ENCODE data around the gene MYMK.

MYMK gene

DNA sequence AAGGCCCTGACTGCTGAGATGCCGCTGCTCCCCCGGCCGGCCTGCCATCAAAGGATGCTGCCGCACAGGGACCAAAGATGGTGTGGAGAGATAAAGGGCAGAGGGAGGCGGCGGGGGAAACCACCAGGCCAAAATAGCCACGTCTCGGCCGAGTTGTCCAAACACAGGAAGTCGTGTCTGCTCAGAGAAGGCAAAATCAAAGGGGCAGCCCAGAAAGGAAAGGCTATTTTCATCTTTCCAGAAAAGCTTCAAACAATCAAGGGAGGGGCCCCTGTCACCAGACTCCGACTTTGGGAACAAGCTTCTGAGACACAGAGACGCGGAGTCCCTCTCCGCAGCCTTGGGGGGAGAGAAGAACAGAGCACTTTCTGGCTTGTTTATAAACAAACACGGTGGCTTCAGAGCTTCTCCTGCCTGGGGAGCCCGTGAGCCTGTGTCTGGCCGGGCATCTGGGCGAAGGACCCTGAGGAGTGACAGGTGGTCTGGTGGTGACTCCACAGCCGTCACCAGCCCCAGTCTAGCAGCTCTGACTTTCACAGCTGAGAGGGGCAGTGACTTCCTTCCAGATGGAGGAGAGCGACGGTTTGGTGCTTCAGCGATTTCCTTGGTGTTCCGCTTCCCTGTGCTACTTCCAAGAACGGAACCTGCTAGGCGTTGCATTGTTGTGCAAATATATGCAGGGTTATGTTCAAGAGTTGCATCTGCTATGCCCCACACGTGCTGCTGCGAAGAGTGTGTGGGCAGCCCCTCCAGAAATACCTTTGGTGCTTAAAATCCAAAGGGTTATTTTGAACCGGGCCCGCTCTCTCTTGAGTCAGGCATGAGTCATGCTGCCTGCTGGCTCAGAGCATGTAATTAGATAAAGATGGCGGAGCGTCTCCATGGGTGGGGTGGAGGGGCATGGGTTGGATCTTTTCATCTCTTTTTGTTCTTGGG is 33.7 kb upstream of the MYMK start:
- DNase-seq (peak; percentile 44), ATAC-seq (peak; percentile 73)

DNA sequence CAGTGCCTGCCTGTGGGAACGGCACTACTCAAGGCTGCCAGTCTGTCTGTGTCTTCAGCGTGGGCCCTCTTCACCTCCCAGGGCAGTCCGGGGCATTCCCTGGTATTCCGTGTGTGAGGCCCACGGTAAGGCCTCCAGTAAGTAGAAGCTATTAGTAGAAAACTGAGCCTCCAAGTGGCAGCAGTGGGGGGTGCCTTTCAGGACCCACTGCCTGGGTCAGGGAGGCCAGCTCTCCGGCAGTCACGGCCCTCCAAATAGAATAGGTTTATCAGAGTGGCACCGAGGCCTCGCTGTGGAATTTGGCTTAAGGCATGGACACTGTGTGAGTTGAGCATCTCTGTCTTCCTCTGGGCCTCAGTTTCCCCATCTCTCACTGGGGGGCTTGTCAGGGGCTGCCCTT is 32.8 kb upstream of the MYMK start:
- no peak for DNase-seq
- ATAC-seq: no peak

DNA sequence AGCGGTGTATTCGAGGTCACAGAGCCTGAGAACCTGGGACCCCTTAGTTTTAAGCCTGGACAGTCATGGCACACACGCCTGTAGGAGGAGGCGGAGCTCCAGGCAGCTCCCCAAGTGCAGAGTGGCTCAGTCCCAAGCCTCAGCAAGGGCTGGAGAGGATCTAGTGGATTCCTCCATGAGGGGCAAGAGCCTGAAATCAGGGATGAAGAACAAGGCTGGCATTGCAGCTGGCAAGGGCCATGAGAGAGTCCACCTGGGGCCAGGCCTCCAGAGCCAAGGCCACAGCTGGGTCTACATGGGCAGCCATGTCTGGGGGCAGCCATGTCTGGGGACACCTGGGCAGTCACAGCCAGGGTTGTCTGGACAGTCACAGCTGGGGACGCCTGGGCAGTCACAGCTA is 31.6 kb upstream of the MYMK start:
- ATAC-seq: no peak
- no peak for DNase-seq

DNA sequence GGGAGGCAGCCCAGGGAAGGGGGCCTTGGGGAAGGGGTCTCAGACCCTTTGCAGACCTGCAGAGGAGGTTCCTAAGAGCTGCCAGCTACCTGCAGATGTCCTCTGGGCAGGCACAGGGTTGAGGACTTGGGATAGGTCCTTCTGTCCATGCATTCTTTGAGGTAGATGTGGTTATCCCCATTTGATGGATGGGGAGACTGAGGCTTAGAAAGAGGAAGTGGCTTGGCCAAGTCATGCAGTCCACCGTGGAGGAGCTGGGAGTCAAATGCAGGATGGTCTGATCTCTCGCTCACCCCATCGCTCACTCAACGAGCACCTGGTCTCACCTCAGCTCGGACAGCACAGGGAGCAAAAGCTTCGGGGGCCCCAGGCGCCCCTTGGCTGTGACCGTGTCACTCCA is 30.0 kb upstream of the MYMK start:
- no peak for ATAC-seq
- DNase-seq: no peak

DNA sequence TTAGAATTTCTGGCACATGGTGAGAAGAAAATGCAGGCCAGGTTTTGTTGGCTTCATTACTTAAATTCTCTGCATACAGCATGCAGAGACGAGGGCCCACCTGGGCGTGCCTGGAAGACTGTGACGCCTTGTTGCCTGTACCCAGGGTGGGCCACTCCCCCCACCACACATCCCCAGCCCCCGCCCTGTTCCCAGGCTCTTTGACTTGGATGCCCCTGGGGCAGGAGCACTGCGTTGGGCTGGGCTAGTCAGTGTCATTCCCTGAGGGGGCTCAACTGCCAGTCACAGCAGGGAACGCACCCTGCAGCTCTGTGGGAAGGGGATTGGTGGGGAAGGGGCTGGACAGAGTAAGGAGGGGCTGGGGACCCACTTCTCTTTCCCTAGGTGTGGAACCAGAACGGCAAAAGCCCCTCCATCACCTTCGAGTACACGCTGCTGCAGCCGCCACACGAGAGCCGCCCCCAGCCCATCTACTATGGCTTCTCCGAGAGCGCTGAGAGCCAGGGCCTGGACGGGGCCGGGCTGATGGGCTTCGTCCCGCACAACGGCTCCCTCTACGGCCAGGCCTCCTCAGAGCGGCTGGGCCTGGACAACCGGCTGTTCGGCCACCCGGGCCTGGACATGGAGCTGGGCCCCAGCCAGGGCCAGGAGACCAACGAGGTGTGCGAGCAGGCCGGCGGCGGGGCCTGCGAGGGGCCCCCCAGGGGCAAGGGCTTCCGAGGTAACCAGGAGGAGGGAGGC is 29.4 kb upstream of the MYMK start:
- no peak for DNase-seq
- no peak for ATAC-seq

DNA sequence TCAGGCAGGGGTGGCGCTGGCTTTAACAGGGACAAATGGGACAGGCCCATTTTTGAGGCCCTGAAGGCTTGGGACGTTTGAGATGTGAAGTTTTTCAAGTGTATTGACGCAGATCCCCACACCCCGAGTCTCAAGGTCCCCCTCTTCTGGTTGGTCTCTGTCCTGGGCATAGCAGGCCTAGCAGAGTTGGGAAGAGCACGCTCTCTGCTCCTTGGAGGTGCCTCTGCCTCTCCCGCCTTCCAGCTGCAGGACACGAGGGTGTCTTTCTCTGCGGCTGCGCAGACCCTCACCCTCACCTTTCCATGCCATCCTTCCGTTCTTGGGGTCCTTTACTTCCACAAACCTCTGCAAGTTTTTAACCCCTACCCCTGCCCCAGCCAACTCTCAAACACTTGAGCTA is 28.4 kb upstream of the MYMK start:
- no peak for DNase-seq

DNA sequence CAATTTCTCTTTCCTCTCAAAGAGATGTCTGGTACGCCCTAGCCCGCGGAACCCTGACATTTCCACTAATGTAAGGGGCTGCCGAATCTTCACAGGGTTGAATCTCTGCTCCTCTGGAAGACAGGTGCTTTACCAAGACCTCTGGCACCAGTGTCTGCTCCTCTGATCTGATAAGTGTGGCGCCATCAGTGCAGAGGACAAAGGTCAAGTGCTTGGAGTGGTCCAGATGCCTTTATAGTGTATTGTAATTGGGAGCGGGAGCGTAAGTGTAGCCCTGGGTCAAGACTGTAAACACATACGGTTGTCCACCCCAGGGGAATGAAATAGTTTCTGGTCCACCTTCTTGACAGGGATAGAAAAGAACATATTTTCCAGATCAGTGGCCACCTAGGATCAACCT is 27.5 kb upstream of the MYMK start:
- ATAC-seq (no peak), DNase-seq (no peak)

More for the DNA sequence above, 28.4 kb upstream of the MYMK start:
- ATAC-seq: no peak

DNA sequence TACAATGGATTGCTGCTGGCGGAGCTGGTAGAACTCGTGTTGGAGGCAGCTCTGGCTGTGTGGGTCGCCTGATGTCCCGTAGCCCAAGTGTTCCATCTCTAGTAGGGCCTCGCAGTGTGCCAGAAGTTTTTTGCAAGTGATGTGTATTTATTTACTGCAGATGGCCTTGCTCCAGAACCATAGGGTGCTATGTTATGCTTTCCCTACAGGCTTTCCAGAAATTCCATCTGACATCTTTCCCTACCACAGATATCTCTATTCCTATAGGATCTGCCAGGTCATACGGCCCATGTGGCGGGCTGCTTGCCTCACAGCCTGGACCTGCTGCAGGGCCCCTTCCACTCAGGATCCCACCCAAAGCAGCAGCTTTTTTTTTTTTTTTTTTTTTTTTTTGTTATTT is 26.7 kb upstream of the MYMK start:
- no peak for ATAC-seq

DNA sequence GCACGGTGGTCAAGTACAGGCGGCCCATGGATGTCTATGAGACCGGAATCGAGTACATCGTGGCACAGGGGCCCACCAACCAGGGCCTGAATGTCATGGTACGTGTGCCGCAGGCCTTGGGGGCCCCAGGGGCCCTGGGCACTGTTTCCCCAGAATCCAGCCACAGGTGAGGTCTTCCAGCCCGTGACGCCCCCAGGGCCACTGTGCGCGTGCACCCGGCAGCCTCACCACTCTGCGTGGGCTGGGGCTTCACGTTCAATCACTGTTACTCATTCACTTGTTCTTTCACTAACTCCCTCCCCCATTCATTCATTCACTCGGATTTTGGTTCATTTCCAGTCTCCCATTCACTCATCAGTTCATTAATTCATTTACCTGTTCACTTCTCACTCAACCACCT is 22.4 kb upstream of the MYMK start:
- ATAC-seq (no peak), DNase-seq (no peak)

More for the DNA sequence above, 26.7 kb upstream of the MYMK start:
- no peak for DNase-seq

DNA sequence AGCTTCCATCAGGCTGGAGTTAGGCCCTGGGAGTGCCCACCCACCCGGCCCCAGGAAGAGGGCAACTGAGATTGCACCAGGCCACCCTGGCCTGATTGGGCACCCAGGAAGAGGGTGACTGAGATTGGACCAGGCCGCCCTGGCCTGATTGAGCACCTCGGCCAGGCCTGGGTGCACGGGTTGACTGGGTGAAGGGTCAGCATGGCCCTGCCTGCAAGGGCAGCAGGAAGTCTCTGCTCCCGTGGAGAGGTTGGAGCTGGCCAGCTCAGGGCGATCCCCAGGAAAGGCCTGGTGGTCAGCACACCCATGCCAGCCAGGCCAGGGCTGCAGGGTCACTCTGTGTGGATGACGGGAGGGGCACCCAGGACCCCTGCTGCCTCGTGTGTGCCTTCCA is 21.5 kb upstream of the MYMK start:
- no peak for ATAC-seq
- DNase-seq: no peak

DNA sequence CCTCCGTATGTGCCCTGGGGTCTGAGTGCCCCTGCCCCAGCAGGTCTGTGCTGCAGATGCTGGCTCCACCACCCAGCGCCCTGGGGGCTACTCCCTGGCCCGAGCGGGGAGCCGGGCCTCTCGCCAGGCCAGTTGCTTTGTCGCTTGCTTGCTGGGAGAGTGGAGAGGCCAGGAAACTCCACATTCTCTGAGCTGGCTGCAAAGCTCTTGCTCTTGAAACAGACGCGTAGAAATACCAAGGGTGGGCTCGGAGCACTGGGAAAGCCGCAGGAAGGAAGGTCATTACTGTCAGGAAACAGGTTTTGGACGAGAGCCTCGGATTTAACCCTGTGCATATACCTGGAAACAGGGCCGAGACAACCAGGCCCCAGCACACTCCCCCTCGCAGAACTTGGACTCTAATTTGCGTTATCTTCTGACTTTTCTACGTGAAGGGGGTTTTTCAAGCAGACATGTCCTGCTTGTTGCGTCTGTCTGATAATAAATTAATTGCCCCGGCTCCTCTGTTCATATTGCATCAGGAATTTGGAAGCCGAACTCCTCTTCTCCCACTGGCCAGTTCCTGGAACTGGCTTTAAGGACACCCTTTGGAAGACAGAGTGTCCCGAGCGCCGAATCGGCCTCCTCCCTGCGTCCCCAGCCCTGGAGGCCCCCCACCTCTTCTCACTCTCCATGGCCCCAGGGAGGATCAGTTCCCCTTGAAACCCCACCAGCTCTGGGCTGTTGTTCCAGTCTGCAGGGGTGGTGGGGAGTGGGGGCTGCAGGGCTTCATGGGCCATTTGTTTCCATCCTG is 20.9 kb upstream of the MYMK start:
- DNase-seq (no peak), ATAC-seq (no peak)

DNA sequence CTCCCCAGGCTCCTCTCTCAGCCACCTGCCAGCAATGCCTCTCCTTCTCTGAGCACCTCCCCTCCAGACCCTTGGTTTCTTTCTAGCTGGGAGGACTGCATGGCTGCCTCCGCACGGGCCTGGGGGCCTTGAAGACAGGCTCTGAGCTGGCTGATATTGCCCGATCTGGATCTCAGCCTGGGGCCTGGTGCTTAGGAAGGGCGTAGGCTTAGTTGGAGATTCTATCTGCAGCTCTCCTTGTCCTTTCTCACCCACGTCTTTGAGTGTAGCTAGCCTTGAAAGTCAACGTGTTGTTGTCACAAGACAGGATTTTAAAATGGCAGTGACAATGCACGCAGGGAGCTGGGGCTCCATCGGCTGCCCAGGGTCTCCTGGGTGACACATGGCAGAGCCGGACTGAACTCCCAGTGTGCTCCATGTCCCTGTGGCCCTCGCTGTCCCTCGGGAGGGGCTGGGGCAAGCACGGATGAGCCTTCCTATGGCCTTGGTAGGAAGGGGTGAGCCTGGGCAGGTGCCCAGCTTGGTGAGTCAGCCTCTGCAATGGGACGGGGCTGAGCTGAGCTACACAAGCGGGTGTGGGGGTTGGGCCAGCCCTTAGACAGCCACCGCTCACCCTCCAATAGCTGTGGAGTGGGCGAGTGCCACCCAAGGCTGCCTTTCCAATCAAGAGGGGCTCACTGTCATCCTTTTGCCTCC is 19.2 kb upstream of the MYMK start:
- DNase-seq (no peak), ATAC-seq (no peak)

DNA sequence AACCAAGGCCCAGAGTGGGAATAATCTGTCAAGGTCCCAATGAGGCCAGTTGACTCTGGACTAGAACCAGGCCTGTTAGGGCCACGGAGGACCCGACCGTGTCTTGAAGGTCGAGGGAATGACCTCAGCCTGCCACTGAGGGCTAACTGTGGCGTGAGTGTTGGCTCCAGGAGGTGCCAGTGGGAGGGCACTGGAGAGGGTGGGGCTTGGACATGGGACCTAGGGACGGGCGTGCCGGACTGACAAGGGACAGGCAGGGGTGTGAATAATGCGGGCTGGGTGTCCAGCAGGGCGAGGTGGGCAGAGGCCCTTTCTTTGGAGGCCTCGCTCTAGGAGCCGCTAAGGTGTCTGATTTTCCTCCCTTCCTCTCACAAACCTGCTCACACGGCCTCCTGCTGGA is 17.2 kb upstream of the MYMK start:
- ATAC-seq: no peak
- no peak for DNase-seq

DNA sequence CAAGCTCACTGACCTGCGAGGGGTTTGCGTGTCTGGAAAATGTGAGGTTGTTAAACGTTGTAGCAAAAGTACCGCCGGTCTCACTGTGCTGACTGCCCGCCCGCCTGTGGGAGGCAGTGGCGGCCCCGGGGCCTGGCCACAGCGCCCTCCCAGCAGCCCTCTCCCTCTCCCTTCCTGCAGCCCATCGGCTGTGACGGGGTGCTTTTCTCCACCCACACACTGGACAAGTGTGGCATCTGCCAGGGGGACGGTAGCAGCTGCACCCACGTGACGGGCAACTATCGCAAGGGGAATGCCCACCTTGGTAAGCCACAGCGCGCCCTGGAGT is 15.9 kb upstream of the MYMK start:
- no peak for ATAC-seq
- DNase-seq: no peak

DNA sequence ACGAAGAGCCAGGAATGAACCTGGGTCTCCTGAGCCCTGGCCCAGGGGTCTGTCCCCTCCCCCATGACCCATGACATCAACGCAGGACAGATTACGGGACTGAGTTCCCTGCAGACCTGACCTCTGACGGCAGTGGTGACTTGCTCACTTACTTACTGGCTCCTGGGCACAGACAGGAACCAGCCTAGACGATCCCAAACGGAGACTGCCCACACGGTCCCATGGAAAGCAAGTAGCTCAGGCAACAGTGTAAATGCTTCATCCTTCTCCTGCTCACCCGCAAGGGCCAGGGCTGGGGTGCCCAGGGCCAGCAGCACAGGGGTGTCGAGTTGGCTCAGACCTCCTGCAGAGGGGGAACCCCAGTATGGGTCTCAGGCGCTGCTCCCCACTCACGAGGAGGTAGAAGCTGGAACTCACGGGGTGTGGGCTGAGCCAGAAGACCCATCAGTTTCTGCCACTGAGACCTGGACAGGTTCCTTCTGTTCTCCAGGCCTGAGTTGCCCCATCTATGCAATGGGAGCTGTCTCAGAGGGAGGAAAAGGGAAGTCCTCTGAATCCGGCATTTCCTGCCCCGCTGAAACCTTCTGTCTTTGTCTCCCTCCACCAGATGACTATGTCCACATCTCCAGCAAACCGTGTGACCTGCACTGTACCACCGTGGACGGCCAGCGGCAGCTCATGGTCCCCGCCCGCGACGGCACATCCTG is 15.4 kb upstream of the MYMK start:
- DNase-seq (no peak), ATAC-seq (no peak)

DNA sequence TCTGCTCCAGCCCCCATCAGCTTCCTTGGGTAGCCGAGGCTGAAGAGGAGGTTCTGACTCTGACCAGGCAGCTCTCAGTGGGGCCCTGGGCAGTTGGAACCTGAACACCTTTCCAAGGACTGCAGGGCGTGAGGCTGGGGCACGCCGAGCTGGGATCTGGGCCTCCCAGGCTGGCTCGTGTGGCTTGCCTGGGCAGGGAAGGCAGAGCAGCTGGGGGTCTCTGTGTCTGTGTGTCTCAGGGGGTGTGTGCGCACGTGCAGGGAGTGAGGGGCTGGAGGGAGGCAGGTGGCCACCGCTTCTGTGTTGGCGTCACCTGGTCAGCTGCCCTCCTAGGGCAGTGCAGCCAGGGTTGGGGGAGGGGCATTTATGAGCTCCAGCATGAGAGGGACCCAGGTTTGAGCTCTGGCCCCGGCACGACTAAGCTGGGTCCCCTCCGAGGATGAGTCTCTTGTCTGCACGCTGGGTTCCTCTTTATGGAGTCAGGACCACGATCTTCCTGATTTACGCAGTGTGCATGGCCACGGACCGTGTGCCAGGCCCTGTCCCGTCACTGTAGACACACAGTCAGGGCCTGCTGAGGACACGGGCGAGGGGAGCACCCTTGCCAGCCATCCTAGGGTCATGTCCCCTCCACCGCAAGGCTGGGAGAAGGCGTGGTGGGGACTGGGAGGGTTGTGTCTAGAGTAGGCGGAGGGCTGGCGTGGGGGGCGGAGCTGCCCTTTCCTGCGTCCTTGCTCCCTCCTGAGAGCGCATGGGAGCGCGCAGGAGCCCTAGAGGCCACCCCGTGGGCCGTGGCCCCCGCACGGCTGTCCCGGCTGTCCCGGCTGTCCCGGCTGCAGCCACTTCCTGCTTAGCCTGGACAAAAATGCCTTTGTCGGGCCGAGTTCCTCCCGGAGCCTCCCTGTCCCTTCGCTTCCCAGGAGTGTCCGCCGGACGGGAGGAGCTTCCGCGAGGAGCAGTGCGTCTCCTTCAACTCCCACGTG is 14.4 kb upstream of the MYMK start:
- DNase-seq (no peak), ATAC-seq (no peak)

DNA sequence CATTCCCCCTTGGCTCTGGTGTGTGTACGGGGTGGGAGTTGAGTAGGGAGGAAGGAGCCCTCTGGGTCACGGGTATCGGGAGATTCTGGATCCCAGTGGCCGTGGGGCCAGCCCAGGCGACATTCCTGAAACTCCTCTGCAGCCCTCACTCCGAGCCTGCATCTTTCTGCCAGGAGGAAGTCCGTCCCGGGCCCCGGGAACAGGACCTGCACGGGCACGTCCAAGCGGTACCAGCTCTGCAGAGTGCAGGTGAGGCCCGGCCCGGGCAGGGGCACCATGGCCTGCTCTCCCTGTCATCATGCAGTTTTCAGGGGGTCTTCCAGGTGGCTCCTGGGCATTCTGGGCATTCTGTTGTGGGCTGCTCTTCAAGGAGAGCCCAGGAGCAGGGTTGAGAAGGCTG is 13.4 kb upstream of the MYMK start:
- DNase-seq (no peak), ATAC-seq (no peak)

DNA sequence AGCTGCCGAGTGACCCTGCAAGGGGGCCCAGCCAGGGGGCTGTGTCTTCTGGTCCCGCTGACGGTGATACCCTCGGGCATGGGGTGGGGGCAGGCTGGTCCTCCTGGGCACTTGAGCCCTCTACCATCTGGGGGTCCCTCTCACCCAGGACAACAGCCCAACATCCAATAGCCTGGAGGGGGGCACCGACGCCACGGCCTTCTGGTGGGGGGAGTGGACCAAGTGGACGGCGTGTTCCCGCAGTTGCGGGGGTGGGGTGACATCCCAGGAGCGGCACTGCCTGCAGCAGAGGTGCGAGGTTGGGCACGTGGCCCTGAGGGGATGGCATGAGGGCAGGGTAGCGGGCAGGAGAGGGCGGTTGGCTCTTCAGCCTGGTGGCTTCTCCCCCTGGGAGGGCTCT is 12.5 kb upstream of the MYMK start:
- DNase-seq: no peak
- no peak for ATAC-seq

DNA sequence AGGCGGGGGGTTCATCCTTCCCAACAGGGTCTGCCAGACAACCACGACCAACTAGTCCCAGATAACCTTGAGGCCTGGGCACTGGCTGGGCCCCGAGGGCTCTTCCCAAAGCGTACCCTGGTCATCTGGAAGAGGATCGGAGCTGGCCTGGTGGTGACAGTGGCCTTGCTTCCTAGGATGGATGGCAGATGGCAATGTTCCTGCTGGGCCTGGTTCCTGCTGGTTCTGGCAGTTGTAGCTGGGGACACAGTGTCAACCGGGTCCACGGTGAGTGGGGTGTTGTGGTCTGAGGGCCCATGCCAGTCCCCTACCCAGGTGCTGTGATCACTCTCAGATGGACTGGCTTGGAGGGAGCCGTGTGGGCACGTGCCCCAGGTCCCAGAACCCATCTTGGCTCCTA is 11.8 kb upstream of the MYMK start:
- DNase-seq (no peak), ATAC-seq (no peak)

DNA sequence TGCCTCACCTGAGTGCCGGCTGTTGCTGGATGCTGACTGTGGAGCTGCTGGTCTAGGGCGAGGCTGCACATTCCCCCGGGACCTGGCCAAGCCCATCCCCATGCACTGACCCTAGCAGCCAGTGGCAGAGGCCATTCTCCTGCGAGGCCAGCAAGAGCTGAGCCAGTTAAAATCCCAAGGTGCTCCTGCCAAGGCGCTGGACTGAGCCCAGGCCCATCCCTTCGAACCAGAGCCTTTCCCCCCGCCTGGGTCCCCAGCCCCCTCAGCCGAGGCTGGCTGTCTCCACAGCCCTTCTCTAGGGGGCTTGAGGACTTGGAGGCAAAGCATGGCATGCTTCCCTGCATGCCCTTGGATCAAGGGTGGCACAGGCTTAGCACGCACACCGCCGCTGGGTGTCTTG is 11.3 kb upstream of the MYMK start:
- ATAC-seq (no peak), DNase-seq (no peak)
